SK-N-SH treated with all-trans-retinoic acid at 6 μM for 48 hours (cell line): Measurements from ENCODE around the gene PGBD4.

Experiments
- ATAC-seq: fragments of 200-7000 bp; cut with Tn5 transposase; 3 replicates; pipeline ENCODE4 v1.9.1; 2020; ENCODE audit warnings: mild to moderate bottlenecking, moderate library complexity
- ARNTL ChIP-seq: fragments of 450-650 bp; formaldehyde crosslinking; IDR thresholded peaks from 2 replicates; pipeline ENCODE4 v1.5.0; 2020; ENCODE audit warnings: low read depth, mild to moderate bottlenecking, moderate library complexity, borderline replicate concordance
- BACH2 ChIP-seq: fragments of 250-450 bp; sonication (Bioruptor Pico); IDR thresholded peaks from 2 replicates; pipeline ENCODE4 v1.9.0; 2021; ENCODE audit warnings: mild to moderate bottlenecking, borderline replicate concordance
- CREB5 ChIP-seq: fragments of 250-450 bp; sonication (Bioruptor Pico); IDR thresholded peaks from 2 replicates; pipeline ENCODE4 v1.5.1; 2020; ENCODE audit warnings: low read depth, mild to moderate bottlenecking, moderate library complexity
- CSDC2 ChIP-seq: fragments of 250-450 bp; sonication (Bioruptor Pico); IDR thresholded peaks from 2 replicates; pipeline ENCODE4 v1.5.0; 2020; ENCODE audit warnings: mild to moderate bottlenecking, moderate library complexity
- GLIS3 ChIP-seq: fragments of 250-450 bp; sonication (Bioruptor Pico); IDR thresholded peaks from 2 replicates; pipeline ENCODE4 v1.5.0; 2020; ENCODE audit warnings: mild to moderate bottlenecking, moderate library complexity
- ISL1 ChIP-seq: fragments of 250-450 bp; sonication (Bioruptor Pico); IDR thresholded peaks from 2 replicates; pipeline ENCODE4 v2.1.2; 2022; ENCODE audit warnings: mild to moderate bottlenecking, moderate library complexity
- OSR1 ChIP-seq: fragments of 250-450 bp; sonication (Bioruptor Pico); IDR thresholded peaks from 2 replicates; pipeline ENCODE4 v1.8.0; 2022; ENCODE audit warnings: moderate library complexity, mild to moderate bottlenecking, inconsistent platforms
- PATZ1 ChIP-seq: fragments of 250-450 bp; sonication (Bioruptor Pico); IDR thresholded peaks from 2 replicates; pipeline ENCODE4 v1.8.0; 2020; ENCODE audit warnings: mild to moderate bottlenecking, moderate library complexity, borderline replicate concordance
- PPARA ChIP-seq: fragments of 250-450 bp; sonication (Bioruptor Pico); IDR thresholded peaks from 2 replicates; pipeline ENCODE4 v1.5.0; 2020; ENCODE audit warnings: mild to moderate bottlenecking, borderline replicate concordance
- RARB ChIP-seq: fragments of 250-450 bp; sonication (Bioruptor Pico); IDR thresholded peaks from 2 replicates; pipeline ENCODE4 v1.8.0; 2021; ENCODE audit warnings: mild to moderate bottlenecking, moderate library complexity
- SNAI2 ChIP-seq: fragments of 250-450 bp; sonication (Bioruptor Pico); IDR thresholded peaks from 2 replicates; pipeline ENCODE4 v1.5.0; 2020; ENCODE audit warnings: mild to moderate bottlenecking, moderate library complexity
- TOX ChIP-seq: fragments of 250-450 bp; sonication (Bioruptor Pico); IDR thresholded peaks from 2 replicates; pipeline ENCODE4 v1.8.0; 2021; ENCODE audit warnings: mild to moderate bottlenecking, moderate library complexity, borderline replicate concordance
- TSHZ2 ChIP-seq: fragments of 250-450 bp; sonication (Bioruptor Pico); IDR thresholded peaks from 2 replicates; pipeline ENCODE4 v1.5.0; 2020; ENCODE audit warnings: mild to moderate bottlenecking, moderate library complexity
- ZC3H10 ChIP-seq: fragments of 250-450 bp; sonication (Bioruptor Pico); IDR thresholded peaks from 2 replicates; pipeline ENCODE4 v1.5.1; 2021; ENCODE audit warnings: mild to moderate bottlenecking, moderate library complexity
- ZFP3 ChIP-seq: fragments of 250-450 bp; sonication (Bioruptor Pico); IDR thresholded peaks from 2 replicates; pipeline ENCODE4 v1.5.0; 2020; ENCODE audit warnings: mild to moderate bottlenecking, moderate library complexity
- ZFP30 ChIP-seq: fragments of 450-650 bp; formaldehyde crosslinking; IDR thresholded peaks from 2 replicates; pipeline ENCODE4 v1.5.0; 2022; ENCODE audit warnings: mild to moderate bottlenecking, moderate library complexity
- ZNF565 ChIP-seq: fragments of 450-650 bp; formaldehyde crosslinking; conservative IDR thresholded peaks from 2 replicates; pipeline ENCODE4 v1.5.0; 2020; ENCODE audit warnings: low read depth, mild to moderate bottlenecking, moderate library complexity
- ZNF8 ChIP-seq: fragments of 450-650 bp; formaldehyde crosslinking; IDR thresholded peaks from 2 replicates; pipeline ENCODE4 v1.5.0; 2020; ENCODE audit warnings: mild to moderate bottlenecking, moderate library complexity
- TF ChIP-seq, protein P1 (sequence below): fragments of 250-450 bp; sonication (Bioruptor Pico); IDR thresholded peaks from 2 replicates; pipeline ENCODE4 v1.8.0; 2021; ENCODE audit warnings: low read depth, mild to moderate bottlenecking, moderate library complexity, borderline replicate concordance

The PGBD4 gene

DNA sequence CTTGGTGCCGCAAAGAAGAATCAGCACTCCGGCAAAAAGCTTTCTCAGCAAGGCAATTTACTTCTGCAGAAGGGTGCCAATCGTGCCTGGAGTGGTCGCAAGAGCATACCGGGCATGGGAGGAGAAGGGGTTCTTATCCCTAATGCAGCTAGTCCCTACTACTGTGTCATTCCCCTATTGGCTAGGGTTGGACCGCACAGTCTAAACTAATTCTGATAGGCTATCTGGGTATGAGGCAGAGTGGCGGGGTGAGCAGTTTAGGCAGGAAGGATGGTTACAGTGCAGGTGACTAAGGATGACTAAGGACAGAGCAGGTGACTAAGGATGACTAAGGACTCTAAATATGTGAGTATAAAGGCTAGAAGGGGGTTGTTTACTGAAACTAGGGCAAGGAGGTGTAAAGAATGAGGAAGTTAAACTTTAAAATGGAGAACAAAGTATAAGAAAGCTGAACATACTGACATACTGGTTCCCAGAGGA is 52.9 kb downstream of the PGBD4 start (continued):
- TF ChIP-seq TSHZ2 (CRISPR knock-in tag): no peak
- no peak for TF ChIP-seq ZNF565 (CRISPR knock-in tag)
- no peak for TF ChIP-seq PPARA (CRISPR knock-in tag)
- TF ChIP-seq BACH2 (CRISPR knock-in tag): no peak
- TF ChIP-seq ZFP30 (CRISPR knock-in tag): no peak
- TF ChIP-seq ZNF8 (CRISPR knock-in tag): no peak
- no peak for TF ChIP-seq ZFP3 (CRISPR knock-in tag)

DNA sequence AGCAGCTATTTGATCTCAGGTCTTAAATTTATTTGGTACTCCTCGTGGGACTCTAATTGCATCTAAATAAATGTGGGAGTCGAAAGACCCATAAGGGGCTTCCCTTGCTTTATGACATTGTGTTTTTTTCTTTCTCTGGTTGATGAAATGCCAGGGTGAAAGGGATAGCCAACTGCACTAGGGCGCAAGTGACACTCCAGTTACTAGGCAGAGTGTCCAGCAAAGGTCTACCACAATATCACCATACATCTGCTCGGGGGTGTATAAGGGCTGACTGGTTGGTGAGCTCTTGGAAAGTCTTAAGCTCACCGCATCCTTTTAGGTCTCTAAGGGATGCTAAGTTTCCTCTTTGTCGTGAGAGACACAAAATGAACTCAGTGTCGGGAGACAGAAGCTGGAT is 54.0 kb downstream of the PGBD4 start:
- TF ChIP-seq PATZ1 (CRISPR knock-in tag) (no peak), GLIS3 (no peak), CSDC2 (CRISPR knock-in tag) (no peak), CREB5 (CRISPR knock-in tag) (no peak), OSR1 (CRISPR knock-in tag) (no peak), ISL1 (CRISPR knock-in tag) (no peak), RARB (CRISPR knock-in tag) (no peak), SNAI2 (CRISPR knock-in tag) (no peak), ZNF565 (CRISPR knock-in tag) (no peak), BACH2 (CRISPR knock-in tag) (no peak), ARNTL (CRISPR knock-in tag) (no peak), TOX (CRISPR knock-in tag) (no peak), ZFP30 (CRISPR knock-in tag) (no peak), ZNF8 (CRISPR knock-in tag) (no peak), PPARA (CRISPR knock-in tag) (no peak), ZC3H10 (no peak)
- TF ChIP-seq, protein P1, sequence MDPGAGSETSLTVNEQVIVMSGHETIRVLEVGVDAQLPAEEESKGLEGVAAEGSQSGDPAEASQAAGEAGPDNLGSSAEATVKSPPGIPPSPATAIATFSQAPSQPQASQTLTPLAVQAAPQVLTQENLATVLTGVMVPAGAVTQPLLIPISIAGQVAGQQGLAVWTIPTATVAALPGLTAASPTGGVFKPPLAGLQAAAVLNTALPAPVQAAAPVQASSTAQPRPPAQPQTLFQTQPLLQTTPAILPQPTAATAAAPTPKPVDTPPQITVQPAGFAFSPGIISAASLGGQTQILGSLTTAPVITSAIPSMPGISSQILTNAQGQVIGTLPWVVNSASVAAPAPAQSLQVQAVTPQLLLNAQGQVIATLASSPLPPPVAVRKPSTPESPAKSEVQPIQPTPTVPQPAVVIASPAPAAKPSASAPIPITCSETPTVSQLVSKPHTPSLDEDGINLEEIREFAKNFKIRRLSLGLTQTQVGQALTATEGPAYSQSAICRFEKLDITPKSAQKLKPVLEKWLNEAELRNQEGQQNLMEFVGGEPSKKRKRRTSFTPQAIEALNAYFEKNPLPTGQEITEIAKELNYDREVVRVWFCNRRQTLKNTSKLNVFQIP (CRISPR knock-in tag): no peak
- ATAC-seq: no peak
